Liver (tissue), 9 donors: Measurements from ENCODE around the gene EP300. TPM values are rescaled to one million over a fixed set of nuclear protein-coding genes. Genes with fewer than 3 reads are reported as not detected.

ENCODE experiments used
- DNase-seq: peaks from one replicate; pipeline ENCODE4 v3.0.0-alpha.2; 2017; ENCODE audit warnings: low spot score
- H3K27ac ChIP-seq, 2 donors: one replicate each; pipeline ENCODE4 v1.7.0; 2013; ENCODE audit warnings: inconsistent platforms in 2 of 2, low read length in 2 of 2, control low read depth in 1 of 2, low read depth in 1 of 2, mild to moderate bottlenecking in 1 of 2
- H3K27me3 ChIP-seq, 4 donors: one replicate each; pipeline versions ENCODE4 v1.6.1 to v1.7.0; 2013; ENCODE audit warnings: low read length in 3 of 4, inconsistent platforms in 1 of 4, mild to moderate bottlenecking in 1 of 4, moderate library complexity in 1 of 4; ENCODE audit not compliant: control insufficient read depth in 4 of 4, insufficient read depth in 4 of 4
- H3K36me3 ChIP-seq, 4 donors: one replicate each; pipeline versions ENCODE4 v1.6.1 to v1.7.0; 2013; ENCODE audit warnings: low read length in 3 of 4, mild to moderate bottlenecking in 3 of 4, low read depth in 1 of 4, moderate library complexity in 1 of 4; ENCODE audit not compliant: control insufficient read depth in 4 of 4, insufficient read depth in 3 of 4
- H3K4me1 ChIP-seq, 4 donors: one replicate each; pipeline versions ENCODE4 v1.6.1 to v1.7.0; 2013; ENCODE audit warnings: low read length in 3 of 4, mild to moderate bottlenecking in 3 of 4, moderate library complexity in 1 of 4; ENCODE audit not compliant: control insufficient read depth in 4 of 4, insufficient read depth in 4 of 4
- H3K4me3 ChIP-seq, 3 donors: one replicate each; pipeline versions ENCODE4 v1.6.1 to v1.7.0; 2013; ENCODE audit warnings: low read length in 3 of 3, control low read depth in 1 of 3, low read depth in 1 of 3, mild to moderate bottlenecking in 1 of 3
- H3K9ac ChIP-seq, 2 donors: one replicate each; pipeline ENCODE4 v1.7.0; 2013; ENCODE audit warnings: low read length in 2 of 2, mild to moderate bottlenecking in 2 of 2, moderate library complexity in 2 of 2, control low read depth in 1 of 2, low read depth in 1 of 2
- H3K9me3 ChIP-seq, 4 donors: one replicate each; pipeline versions ENCODE4 v1.6.1 to v1.7.0; 2013; ENCODE audit warnings: low read length in 3 of 4; ENCODE audit not compliant: control insufficient read depth in 4 of 4
- ATF3 ChIP-seq: IDR thresholded peaks from 2 replicates; pipeline ENCODE4 v1.6.1; 2016; ENCODE audit warnings: antibody characterized with exemption
- CTCF ChIP-seq: fragments of 150-350 bp; IDR thresholded peaks from 2 replicates; pipeline ENCODE4 v1.5.1; 2017; ENCODE audit warnings: improper control_type of control experiment, low read depth, low read length; ENCODE audit not compliant: missing input control
- EGR1 ChIP-seq, 2 donors: IDR thresholded peaks; 2 replicates each; pipeline ENCODE4 v1.6.1; 2016 to 2018; ENCODE audit warnings: antibody characterized with exemption in 2 of 2, low read depth in 2 of 2
- FOXA1 ChIP-seq: IDR thresholded peaks from 2 replicates; pipeline ENCODE4 v1.6.1; 2016; ENCODE audit warnings: antibody characterized with exemption
- FOXA2 ChIP-seq: IDR thresholded peaks from 2 replicates; pipeline ENCODE4 v1.6.1; 2016; ENCODE audit warnings: antibody characterized with exemption
- GABPA ChIP-seq, 2 donors: IDR thresholded peaks in 1 of 2; conservative IDR thresholded peaks in 1 of 2; 2 replicates each; pipeline ENCODE4 v1.6.1; 2016; ENCODE audit warnings: antibody characterized with exemption in 2 of 2, mild to moderate bottlenecking in 1 of 2, moderate library complexity in 1 of 2
- HNF4A ChIP-seq, 2 donors: conservative IDR thresholded peaks; 2 replicates each; pipeline ENCODE4 v1.6.1; 2016; ENCODE audit warnings: antibody characterized with exemption in 2 of 2, mild to moderate bottlenecking in 2 of 2
- HNF4G ChIP-seq: IDR thresholded peaks from 2 replicates; pipeline ENCODE4 v1.6.1; 2016; ENCODE audit warnings: antibody characterized with exemption
- JUND ChIP-seq, 2 donors: IDR thresholded peaks; 2 replicates each; pipeline ENCODE4 v1.6.1; 2016; ENCODE audit warnings: antibody characterized with exemption in 2 of 2
- MAX ChIP-seq: IDR thresholded peaks from 2 replicates; pipeline ENCODE4 v1.6.1; 2016; ENCODE audit warnings: antibody characterized with exemption
- NR2F2 ChIP-seq: IDR thresholded peaks from 2 replicates; pipeline ENCODE4 v1.6.1; 2016; ENCODE audit warnings: antibody characterized with exemption
- RAD21 ChIP-seq, 2 donors: IDR thresholded peaks; 2 replicates each; pipeline ENCODE4 v1.6.1; 2016; ENCODE audit warnings: antibody characterized with exemption in 2 of 2, mild to moderate bottlenecking in 2 of 2
- REST ChIP-seq: IDR thresholded peaks from 2 replicates; pipeline ENCODE4 v1.6.1; 2016; ENCODE audit warnings: antibody characterized with exemption, mild to moderate bottlenecking
- RXRA ChIP-seq, 2 donors: IDR thresholded peaks; 2 replicates each; pipeline ENCODE4 v1.6.1; 2017 to 2018; ENCODE audit warnings: antibody characterized with exemption in 2 of 2, mild to moderate bottlenecking in 1 of 2
- SP1 ChIP-seq: IDR thresholded peaks from 2 replicates; pipeline ENCODE4 v1.6.1; 2018; ENCODE audit warnings: antibody characterized with exemption, mild to moderate bottlenecking
- TAF1 ChIP-seq: conservative IDR thresholded peaks from 2 replicates; pipeline ENCODE4 v1.6.1; 2016; ENCODE audit warnings: antibody characterized with exemption, mild to moderate bottlenecking
- YY1 ChIP-seq: IDR thresholded peaks from 2 replicates; pipeline ENCODE4 v1.6.1; 2016; ENCODE audit warnings: antibody characterized with exemption, mild to moderate bottlenecking
- ZBTB33 ChIP-seq: IDR thresholded peaks from 2 replicates; pipeline ENCODE4 v1.6.1; 2016; ENCODE audit warnings: antibody characterized with exemption
- WGBS: extraction: QIAGEN DNeasy Blood & Tissue Kit; methylation state at CpG from one replicate; pipeline ENCODE4 v1.1.7; 2013; 5-methylcytosine and 5-hydroxymethylcytosine counted together
- polyA plus RNA-seq, 2 donors: library from polyadenylated mRNA; stranded (reverse) in 1 of 2; unstranded in 1 of 2; fragments of 200-250 nt in 1 of 2; fragments of >200 nt in 1 of 2; fragmentation: Nextera tagmentation in 1 of 2; extraction: Ambion mirVana in 1 of 2; gene quantifications; one replicate each; pipeline versions ENCODE4 v1.2.1 to v1.2.3, GENCODE V29; 2013 to 2015
- total RNA-seq, 2 donors: library from RNA; depleted of rRNA; stranded (reverse); fragments of >200 nt; gene quantifications; one replicate each; pipeline ENCODE4 v1.2.3, GENCODE V29; 2014
- donor health status: healthy.
- donor health status: healthy.
- donor health status: healthy.
- donor health status: healthy.
- donor health status: healthy.

EP300 gene
- total and polyA plus RNA-seq, 4 donors, result 6.9 to 95.5 (median 31.9) TPM

GRCh38 chr22:41204066-41204465, 111.7 kb downstream of the EP300 start:
- TF ChIP-seq HNF4A (conservative IDR thresholded peaks at IDR 0.05) (no peak), RXRA (IDR thresholded peaks at IDR 0.05) (no peak), ATF3 (no peak), MAX (no peak)
- no peaks in the 10 kb centered on the region for H3K36me3 ChIP-seq
- peaks cover 3 to 17% (median 9%) of the 10 kb centered on the region in 4 donors for H3K4me1 ChIP-seq
- no peaks in the 10 kb centered on the region for H3K27me3 ChIP-seq
- no peaks in the 10 kb centered on the region for H3K9me3 ChIP-seq
- H3K9ac ChIP-seq, result no peak overlapping the region
- no peak overlapping the region for H3K4me3 ChIP-seq
- DNase-seq, result no peak
- 70% methylated on average over 6 of the region's 6 CpGs for WGBS
- no peak overlapping the region for H3K27ac ChIP-seq

GRCh38 chr22:41204992-41205900, 112.9 kb downstream of the EP300 start, which contains the start of gene L3MBTL2:
Gene L3MBTL2 (plus strand): TSS chr22:41205312. CDS start chr22:41205363, 51 bp downstream.
- Histone ChIP-seq H3K9ac (peak within 1 kb of the TSS; percentile 66 to 94), H3K27ac (peak within 1 kb of the TSS; percentile 63 to 71), H3K4me1 (peaks cover 3 to 17% (median 9%) of the 10 kb centered on the region in 4 donors), H3K36me3 (peaks cover 0 to 7% (median 5%) of the 10 kb centered on the region in 4 donors), H3K27me3 (no peaks in the 10 kb centered on the region), H3K9me3 (no peaks in the 10 kb centered on the region), H3K4me3 (peak within 1 kb of the TSS; percentile 79 to 100 (median 95))
- WGBS, result 3% methylated on average over 47 of the region's 47 CpGs
- DNase-seq, result peak; percentile 98
- TF ChIP-seq EGR1 (IDR thresholded peaks at IDR 0.05; ENCODE audit: low read depth in 2 of 2), result no peak
- TF ChIP-seq REST, result no peak
- no peak for TF ChIP-seq RXRA (IDR thresholded peaks at IDR 0.05)
- no peak for TF ChIP-seq CTCF
- TF ChIP-seq YY1, result peak; percentile 99
- TF ChIP-seq NR2F2, result no peak
- no peak for TF ChIP-seq FOXA2
- TF ChIP-seq MAX, result peak; percentile 77
- no peak for TF ChIP-seq HNF4A (conservative IDR thresholded peaks at IDR 0.05)
- TF ChIP-seq ATF3, result no peak
- no peak for TF ChIP-seq HNF4G
- no peak for TF ChIP-seq FOXA1
- no peak for TF ChIP-seq TAF1
- TF ChIP-seq GABPA (IDR thresholded peaks at IDR 0.05 in 1 of 2, conservative IDR thresholded peaks at IDR 0.05 in 1 of 2), result peak in 1 of 2 donors; percentile 80
- no peak for TF ChIP-seq ZBTB33
- peak in 1 of 2 donors; percentile 27 for TF ChIP-seq RAD21 (IDR thresholded peaks at IDR 0.05)
- peak; percentile 74 for TF ChIP-seq SP1
- no peak for TF ChIP-seq JUND (IDR thresholded peaks at IDR 0.05)
